Measurements from ENCODE around the gene PTK6. TPM values are rescaled to one million over a fixed set of nuclear protein-coding genes. Genes with fewer than 3 reads are reported as not detected.

Gene PTK6
- total RNA-seq, 1 donor from 2014 or later, result 0.33 TPM

DNA sequence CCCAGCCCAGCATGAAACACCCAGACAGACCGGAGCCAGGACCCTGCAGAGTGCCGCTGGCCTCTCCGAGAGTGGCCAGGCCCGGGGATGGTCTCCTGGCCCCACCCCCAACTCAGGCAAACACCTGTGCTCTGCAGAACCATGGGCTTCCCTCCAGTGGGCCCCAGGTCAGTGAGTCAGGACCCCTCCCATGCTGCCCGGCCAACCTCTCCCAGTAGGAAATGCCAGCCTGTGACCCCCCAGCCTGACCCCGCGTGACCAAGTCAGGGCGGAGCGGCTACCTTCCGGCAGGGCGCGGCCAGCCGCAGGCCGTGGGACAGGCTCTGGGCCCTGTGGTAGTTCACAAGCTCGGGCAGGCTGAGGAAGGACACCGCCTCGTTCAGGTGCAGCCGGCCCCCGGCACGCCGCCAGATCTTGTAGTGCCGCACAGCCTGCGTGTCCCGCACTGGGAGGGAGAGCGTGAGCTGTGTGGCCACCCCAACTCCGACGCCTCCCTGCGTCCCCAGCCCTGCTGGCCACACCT lies 3.2 kb downstream of the PTK6 start:
- H3K36me3 ChIP-seq (ENCODE audit: control insufficient read depth, insufficient read depth, low read length), result no peaks in the 10 kb centered on the region
- TF ChIP-seq, protein P1, sequence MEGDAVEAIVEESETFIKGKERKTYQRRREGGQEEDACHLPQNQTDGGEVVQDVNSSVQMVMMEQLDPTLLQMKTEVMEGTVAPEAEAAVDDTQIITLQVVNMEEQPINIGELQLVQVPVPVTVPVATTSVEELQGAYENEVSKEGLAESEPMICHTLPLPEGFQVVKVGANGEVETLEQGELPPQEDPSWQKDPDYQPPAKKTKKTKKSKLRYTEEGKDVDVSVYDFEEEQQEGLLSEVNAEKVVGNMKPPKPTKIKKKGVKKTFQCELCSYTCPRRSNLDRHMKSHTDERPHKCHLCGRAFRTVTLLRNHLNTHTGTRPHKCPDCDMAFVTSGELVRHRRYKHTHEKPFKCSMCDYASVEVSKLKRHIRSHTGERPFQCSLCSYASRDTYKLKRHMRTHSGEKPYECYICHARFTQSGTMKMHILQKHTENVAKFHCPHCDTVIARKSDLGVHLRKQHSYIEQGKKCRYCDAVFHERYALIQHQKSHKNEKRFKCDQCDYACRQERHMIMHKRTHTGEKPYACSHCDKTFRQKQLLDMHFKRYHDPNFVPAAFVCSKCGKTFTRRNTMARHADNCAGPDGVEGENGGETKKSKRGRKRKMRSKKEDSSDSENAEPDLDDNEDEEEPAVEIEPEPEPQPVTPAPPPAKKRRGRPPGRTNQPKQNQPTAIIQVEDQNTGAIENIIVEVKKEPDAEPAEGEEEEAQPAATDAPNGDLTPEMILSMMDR (IDR thresholded peaks at IDR 0.05; ENCODE audit: insufficient read depth, low read length, poor library complexity, severe bottlenecking), result no peak
- no peak overlapping the region for H3K4me3 ChIP-seq (ENCODE audit: low read depth, low read length)
- peaks cover 32% of the 10 kb centered on the region for H3K27me3 ChIP-seq (ENCODE audit: control insufficient read depth, insufficient read depth, low read length)
- DNase-seq (ENCODE audit: low read depth), result no peak

- H3K36me3 ChIP-seq (ENCODE audit: control insufficient read depth, insufficient read depth, low read length), result no peaks in the 10 kb centered on the region
- no peak overlapping the region for H3K4me3 ChIP-seq (ENCODE audit: low read depth, low read length)
- H3K27me3 ChIP-seq (ENCODE audit: control insufficient read depth, insufficient read depth, low read length), result peaks cover 32% of the 10 kb centered on the region
- TF ChIP-seq, protein P1 (IDR thresholded peaks at IDR 0.05; ENCODE audit: insufficient read depth, low read length, poor library complexity, severe bottlenecking), result no peak
- DNase-seq (ENCODE audit: low read depth), result no peak
Measured at GRCh38 chr20:63533388-63533787, 3.8 kb downstream of the PTK6 start.

GRCh38 chr20:63532449-63532971 lies 4.7 kb downstream of the PTK6 start:
- no peak for DNase-seq (ENCODE audit: low read depth)
- no peak overlapping the region for H3K4me3 ChIP-seq (ENCODE audit: low read depth, low read length)
- peaks cover 32% of the 10 kb centered on the region for H3K27me3 ChIP-seq (ENCODE audit: control insufficient read depth, insufficient read depth, low read length)
- H3K36me3 ChIP-seq (ENCODE audit: control insufficient read depth, insufficient read depth, low read length), result no peaks in the 10 kb centered on the region
- TF ChIP-seq, protein P1 (IDR thresholded peaks at IDR 0.05; ENCODE audit: insufficient read depth, low read length, poor library complexity, severe bottlenecking), result no peak

GRCh38 chr20:63531686-63532448 lies 5.3 kb downstream of the PTK6 start:
- no peaks in the 10 kb centered on the region for H3K36me3 ChIP-seq (ENCODE audit: control insufficient read depth, insufficient read depth, low read length)
- H3K27me3 ChIP-seq (ENCODE audit: control insufficient read depth, insufficient read depth, low read length), result peaks cover 34% of the 10 kb centered on the region
- TF ChIP-seq, protein P1 (IDR thresholded peaks at IDR 0.05; ENCODE audit: insufficient read depth, low read length, poor library complexity, severe bottlenecking), result no peak
- no peak for DNase-seq (ENCODE audit: low read depth)
- no peak overlapping the region for H3K4me3 ChIP-seq (ENCODE audit: low read depth, low read length)

GRCh38 chr20:63530788-63531160 lies 6.4 kb downstream of the PTK6 start:
- Histone ChIP-seq H3K36me3 (ENCODE audit: control insufficient read depth, insufficient read depth, low read length) (no peaks in the 10 kb centered on the region), H3K27me3 (ENCODE audit: control insufficient read depth, insufficient read depth, low read length) (peaks cover 32% of the 10 kb centered on the region), H3K4me3 (ENCODE audit: low read depth, low read length) (no peak overlapping the region)
- no peak for DNase-seq (ENCODE audit: low read depth)
- TF ChIP-seq, protein P1 (IDR thresholded peaks at IDR 0.05; ENCODE audit: insufficient read depth, low read length, poor library complexity, severe bottlenecking), result no peak
